Brain microvascular endothelial cell (primary cell): ENCODE data around the gene DPF3.

Experiments
- DNase-seq: peaks from one replicate; pipeline ENCODE4 v3.0.0-alpha.2; 2020
- H3K27ac ChIP-seq: fragments of 250-450 bp; sonication (Bioruptor Pico); 2 replicates; pipeline ENCODE4 v1.5.1; 2020; ENCODE audit warnings: mild to moderate bottlenecking, moderate library complexity
- H3K27me3 ChIP-seq: fragments of 250-450 bp; sonication (Bioruptor Pico); replicated peaks from 2 replicates; pipeline ENCODE4 v1.5.1; 2020; ENCODE audit warnings: mild to moderate bottlenecking
- H3K36me3 ChIP-seq: fragments of 250-450 bp; sonication (Bioruptor Pico); replicated peaks from 2 replicates; pipeline ENCODE4 v1.5.1; 2020; ENCODE audit warnings: mild to moderate bottlenecking
- H3K4me3 ChIP-seq: 2 replicates; pipeline ENCODE4 v1.5.1; 2011; ENCODE audit warnings: low read depth, mild to moderate bottlenecking, control low read depth, low read length, moderate library complexity
- CTCF ChIP-seq: IDR thresholded peaks from 2 replicates; pipeline ENCODE4 v1.5.1; 2011; ENCODE audit warnings: low read depth, mild to moderate bottlenecking, moderate library complexity, low read length, control low read depth, inconsistent platforms; ENCODE audit errors: missing control alignments
- in situ Hi-C: cut with HindIII; loops from 2 replicates; pipeline ENCODE4 v1.10.0; 2017; ENCODE audit warnings: low sequenced_read_pairs, low pct_ligation_motif_present

Gene DPF3

GRCh38 chr14:72924337-72924736 lies 30.4 kb upstream of the DPF3 start:
- in situ Hi-C loops, result no loop called here
- Histone ChIP-seq H3K4me3 (no peak overlapping the region), H3K36me3 (no peaks in the 10 kb centered on the region), H3K27me3 (no peaks in the 10 kb centered on the region), H3K27ac (no peak overlapping the region)
- DNase-seq, result no peak
- TF ChIP-seq CTCF, result no peak

GRCh38 chr14:72921396-72921795 lies 27.5 kb upstream of the DPF3 start:
- H3K4me3 ChIP-seq, result no peak overlapping the region
- TF ChIP-seq CTCF, result no peak
- no peak for DNase-seq
- no peaks in the 10 kb centered on the region for H3K36me3 ChIP-seq
- in situ Hi-C loops, result no loop called here
- H3K27ac ChIP-seq, result no peak overlapping the region
- H3K27me3 ChIP-seq, result no peaks in the 10 kb centered on the region

- DNase-seq, result no peak
- no peak overlapping the region for H3K27ac ChIP-seq
- no peak overlapping the region for H3K4me3 ChIP-seq
- no peaks in the 10 kb centered on the region for H3K27me3 ChIP-seq
- in situ Hi-C loops, result no loop called here
- peak; percentile 47 for TF ChIP-seq CTCF
- no peaks in the 10 kb centered on the region for H3K36me3 ChIP-seq
Measured at GRCh38 chr14:72920008-72920407, 26.1 kb upstream of the DPF3 start.

GRCh38 chr14:72917094-72917802 lies 23.3 kb upstream of the DPF3 start:
- Histone ChIP-seq H3K27ac (no peak overlapping the region), H3K4me3 (no peak overlapping the region), H3K27me3 (no peaks in the 10 kb centered on the region), H3K36me3 (no peaks in the 10 kb centered on the region)
- TF ChIP-seq CTCF, result no peak
- in situ Hi-C loops, result no loop called here
- DNase-seq, result no peak

GRCh38 chr14:72916174-72916573 lies 22.3 kb upstream of the DPF3 start:
- no peaks in the 10 kb centered on the region for H3K27me3 ChIP-seq
- H3K4me3 ChIP-seq, result no peak overlapping the region
- H3K36me3 ChIP-seq, result no peaks in the 10 kb centered on the region
- in situ Hi-C loops, result no loop called here
- H3K27ac ChIP-seq, result no peak overlapping the region
- TF ChIP-seq CTCF, result no peak
- DNase-seq, result no peak

- H3K36me3 ChIP-seq, result no peaks in the 10 kb centered on the region
- no peak overlapping the region for H3K4me3 ChIP-seq
- no peak for DNase-seq
- in situ Hi-C loops, result no loop called here
- H3K27me3 ChIP-seq, result no peaks in the 10 kb centered on the region
- TF ChIP-seq CTCF, result no peak
- no peak overlapping the region for H3K27ac ChIP-seq
Measured at GRCh38 chr14:72913809-72914208, 19.9 kb upstream of the DPF3 start.
